HG03442 (cell line): ENCODE measurements around the gene LINC01488.

Experiments
- ATAC-seq: cut with Tn5 transposase; IDR thresholded peaks from one replicate; pipeline ENCODE4 v1.9.1; 2021; ENCODE audit warnings: mild to moderate bottlenecking, moderate library complexity; ENCODE audit not compliant: unreplicated experiment

Gene LINC01488

DNA sequence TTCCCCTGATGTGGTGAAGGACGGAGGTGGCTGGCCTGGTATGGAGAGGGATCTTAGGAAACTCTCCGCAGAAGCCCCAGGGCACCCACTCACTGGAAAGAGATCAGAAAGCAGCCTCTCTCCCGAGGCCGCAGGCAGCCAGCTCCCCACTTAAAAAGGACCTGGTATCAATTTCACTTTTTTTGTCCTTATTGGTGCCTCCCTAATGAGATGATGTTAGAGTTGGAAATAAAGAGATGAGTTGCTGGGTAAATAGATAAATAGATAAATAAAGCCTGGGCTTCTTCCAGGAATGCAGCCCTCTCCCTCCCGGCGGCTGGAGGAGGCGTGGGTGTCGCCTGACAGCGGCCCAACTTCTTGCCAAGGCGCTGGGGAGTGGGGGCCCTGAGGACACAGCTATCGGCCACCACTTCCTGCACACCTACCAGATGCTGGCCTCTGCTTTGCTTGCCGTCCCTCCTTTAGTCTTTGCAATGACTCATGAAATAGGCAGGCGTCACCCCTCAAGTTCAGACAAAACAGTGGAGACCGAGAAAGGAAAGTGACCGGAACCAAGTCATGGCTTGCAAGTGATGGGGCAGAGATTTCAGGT lies 42.9 kb downstream of the LINC01488 start:
- ATAC-seq, result no peak

- no peak for ATAC-seq
These were observed 43.5 kb downstream of the LINC01488 start for GRCh38 chr11:69524991-69525411.

GRCh38 chr11:69525516-69526452 lies 44.3 kb downstream of the LINC01488 start:
- ATAC-seq, result no peak

DNA sequence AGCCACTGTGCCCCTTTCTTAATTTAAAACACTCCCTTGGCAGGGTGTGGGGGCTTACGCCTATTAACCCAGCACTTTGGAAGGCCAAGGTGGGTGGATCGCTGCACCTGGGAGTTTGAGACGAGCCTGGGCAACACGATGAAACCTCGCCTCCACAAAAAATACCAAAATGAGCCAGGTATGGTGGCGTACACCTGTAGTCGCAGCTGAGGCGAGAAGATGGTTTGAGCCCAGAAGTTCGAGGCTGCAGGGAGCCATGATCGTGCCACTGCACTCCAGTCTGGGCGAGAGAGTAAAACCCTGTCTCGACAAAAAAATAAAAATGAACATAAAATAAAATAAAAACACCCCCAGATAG lies 45.0 kb downstream of the LINC01488 start:
- ATAC-seq, result no peak

GRCh38 chr11:69529001-69529400 lies 47.5 kb downstream of the LINC01488 start:
- ATAC-seq, result no peak

DNA sequence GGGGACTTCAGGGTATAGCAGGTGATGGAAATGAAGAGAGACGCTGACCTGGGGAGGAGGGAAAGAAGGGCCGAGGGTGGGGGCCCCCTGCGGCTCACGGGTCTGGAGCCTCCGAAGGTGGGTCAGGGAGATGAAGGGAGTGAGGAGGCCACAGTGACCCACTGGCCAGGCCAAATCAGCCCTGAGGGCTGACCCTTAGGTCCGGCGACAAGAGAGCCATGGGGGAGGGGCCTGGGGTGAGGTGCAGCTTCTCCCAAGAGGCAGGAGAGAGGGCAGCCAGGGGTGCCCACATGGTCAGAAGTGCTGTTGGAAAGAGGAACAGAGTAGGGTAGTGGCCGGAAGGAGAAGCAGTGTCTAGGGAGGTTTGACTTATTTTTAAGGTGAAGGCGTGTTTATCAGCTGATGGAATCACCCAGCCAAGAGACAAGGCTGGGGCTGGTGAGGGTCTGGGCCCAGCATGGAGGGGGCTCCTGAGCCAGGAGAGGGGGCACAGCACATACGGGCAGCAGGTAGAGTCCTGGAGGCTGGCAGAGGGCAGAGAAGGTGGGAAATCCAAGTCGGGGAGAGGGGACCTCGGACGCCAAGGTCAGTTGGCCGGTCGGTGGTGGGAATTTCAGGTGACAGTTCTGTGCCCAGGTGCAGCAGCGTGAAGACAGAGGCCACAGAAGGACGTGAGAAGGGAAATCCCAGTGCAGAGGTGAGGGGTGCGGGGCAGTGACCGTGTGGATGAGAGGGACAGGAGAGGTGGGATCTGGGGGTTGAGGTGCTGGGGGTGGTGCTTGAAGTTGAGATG lies 49.0 kb downstream of the LINC01488 start:
- no peak for ATAC-seq

GRCh38 chr11:69531071-69531716 lies 49.7 kb downstream of the LINC01488 start:
- no peak for ATAC-seq

DNA sequence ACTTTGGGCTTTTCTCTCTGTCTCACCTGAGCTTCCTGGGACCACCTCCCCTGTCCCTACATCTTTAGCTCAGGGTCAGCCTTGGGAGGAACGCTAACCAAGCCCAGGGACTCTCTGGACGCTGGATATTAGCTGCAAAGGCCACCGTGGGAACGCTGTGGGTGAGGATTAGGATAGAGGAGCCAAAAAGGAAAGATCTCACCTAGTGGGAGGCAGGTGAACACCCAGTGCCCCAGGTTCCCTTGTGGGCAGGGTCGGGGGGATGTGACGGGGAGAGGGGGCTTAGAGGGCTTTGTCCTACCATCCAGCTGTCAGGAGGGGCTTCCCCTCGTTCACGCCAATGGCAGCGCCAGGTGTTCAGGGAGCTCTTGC lies 50.2 kb downstream of the LINC01488 start:
- no peak for ATAC-seq

DNA sequence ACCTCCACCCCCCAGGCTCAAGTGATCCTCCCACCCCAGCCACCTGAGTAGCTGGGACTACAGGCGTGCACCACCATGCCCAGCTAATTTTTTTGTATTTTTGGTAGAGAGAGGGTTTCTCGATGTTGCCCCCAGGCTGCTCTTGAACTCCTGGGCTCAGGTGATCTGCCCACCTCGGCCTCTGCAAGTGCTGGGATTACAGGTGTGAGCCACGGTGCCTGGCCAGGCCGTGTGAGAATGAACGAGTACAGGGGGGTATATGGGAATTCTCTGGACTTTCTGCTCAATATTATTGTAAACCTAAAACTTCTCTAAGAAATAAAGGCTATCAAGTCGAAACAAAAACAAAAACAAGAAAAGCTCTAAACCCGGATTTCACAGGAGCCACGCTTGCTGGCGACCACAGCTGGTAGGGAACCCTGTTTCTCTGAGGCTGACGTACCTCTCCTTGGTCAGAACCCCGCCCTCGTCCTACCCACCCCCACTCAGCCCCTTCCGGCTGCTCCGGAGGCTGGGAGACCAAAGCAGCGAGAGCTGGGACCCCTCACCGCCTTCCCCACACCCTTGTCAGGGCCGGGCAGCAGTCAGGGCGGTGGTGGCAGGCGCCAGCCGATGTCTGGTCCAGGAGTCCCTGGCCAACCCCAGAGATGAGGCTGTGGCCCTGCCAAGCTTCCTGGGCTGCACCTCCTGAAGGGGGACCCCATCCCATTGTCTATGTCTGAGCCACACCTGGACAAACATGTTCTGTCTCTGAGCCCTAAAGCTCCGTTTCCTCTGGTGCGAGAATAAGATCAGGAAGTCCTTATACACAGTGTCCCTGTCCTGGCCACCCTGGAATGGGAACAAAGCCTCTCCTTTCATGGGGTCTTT lies 52.1 kb downstream of the LINC01488 start:
- ATAC-seq, result no peak

DNA sequence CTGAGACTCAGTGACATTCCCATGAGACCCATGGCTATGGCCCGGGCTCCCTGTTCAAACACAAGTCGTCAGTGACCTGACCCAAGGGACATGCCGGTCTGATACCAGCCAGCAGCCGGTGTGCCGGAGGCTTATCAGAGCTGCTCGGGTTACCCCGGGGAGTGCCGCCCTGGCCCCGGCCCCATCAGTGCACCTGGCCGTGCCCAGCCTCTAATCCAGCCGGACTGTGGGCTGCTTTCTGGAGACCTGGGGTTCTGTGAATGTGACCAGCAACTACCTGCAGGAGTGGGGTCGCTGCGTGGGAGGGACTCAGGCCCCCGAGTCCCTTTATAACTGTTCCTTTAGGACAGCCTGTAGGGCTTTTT lies 52.7 kb downstream of the LINC01488 start:
- no peak for ATAC-seq

DNA sequence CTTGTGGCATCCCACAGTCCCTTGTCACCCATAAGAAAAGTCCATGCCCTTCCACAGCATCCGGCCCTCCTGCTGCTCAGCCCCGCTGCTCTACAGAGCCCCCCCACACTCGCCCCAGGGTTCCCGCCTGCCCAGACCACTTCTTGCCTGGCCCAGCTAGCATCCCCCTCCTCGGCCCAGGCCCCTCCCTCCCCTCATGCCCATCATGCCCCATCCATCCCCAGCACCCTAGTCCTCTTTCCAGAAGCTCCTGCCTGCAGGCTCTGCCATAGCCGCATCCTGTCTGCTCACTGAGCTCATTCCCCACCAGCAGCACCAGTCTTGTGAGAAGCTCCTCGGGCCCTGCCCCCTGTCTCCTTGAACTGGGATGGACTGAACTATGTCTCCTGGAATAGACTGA lies 54.4 kb downstream of the LINC01488 start:
- ATAC-seq, result no peak

- no peak for ATAC-seq
These were observed 54.9 kb downstream of the LINC01488 start for GRCh38 chr11:69536406-69536805.

GRCh38 chr11:69537126-69537525 lies 55.7 kb downstream of the LINC01488 start:
- ATAC-seq, result no peak

DNA sequence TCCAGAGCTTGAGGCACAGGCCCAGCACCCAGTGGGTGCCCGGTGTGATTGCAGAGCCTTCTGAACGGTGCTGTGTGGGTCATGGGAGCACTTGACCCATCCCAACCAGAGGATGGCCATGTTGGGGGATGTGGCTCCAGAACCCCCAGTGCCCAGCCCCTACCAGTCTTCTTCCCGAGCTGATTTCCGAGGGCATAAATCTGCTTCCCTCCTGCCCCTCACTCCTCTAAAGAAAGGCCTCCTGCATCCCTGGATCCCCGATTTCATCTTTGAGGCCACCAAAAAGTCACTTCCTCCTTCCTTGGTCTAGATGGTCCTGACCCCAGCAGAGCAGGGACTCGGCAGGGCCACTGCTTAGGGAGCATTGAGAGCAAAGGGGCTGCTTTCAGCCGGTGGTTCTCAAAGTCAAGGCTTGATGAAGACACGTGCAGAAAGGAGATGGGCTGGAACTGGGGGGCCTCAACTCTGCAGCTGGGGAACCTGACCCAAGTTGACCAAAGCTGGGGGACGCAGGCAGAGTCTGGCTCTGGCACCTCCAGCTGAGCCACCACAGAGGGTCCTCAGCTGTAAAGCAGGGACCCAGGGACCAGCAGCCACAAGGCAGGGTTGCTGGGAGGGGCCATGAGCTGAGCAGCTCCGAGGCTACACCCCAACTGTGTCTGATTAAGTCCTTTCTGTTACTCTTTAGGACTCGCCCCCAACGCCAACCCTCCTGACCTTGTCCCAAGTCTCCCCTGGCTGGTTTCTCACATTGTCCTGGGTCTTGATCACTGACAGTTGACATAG lies 56.6 kb downstream of the LINC01488 start:
- ATAC-seq, result no peak

DNA sequence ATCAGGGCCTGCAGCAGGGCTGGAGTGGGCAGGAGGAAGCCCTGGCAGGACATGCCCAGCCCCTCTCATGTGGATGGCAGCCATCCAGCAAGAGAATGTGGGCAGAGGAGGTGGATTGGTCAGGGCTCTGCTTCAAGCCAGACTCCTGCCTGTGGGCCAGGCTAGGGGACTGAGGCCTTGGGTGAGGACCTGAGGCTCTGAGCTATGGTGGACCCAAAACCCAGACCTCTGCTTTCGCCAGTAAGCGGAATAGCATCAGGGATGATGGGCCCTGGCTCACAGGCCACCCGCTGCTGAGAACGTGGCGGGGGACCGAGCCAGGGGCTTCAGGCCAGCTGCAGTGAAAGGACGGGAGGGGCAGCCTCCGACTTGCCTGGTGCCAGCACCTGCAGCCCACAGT lies 57.4 kb downstream of the LINC01488 start:
- no peak for ATAC-seq

DNA sequence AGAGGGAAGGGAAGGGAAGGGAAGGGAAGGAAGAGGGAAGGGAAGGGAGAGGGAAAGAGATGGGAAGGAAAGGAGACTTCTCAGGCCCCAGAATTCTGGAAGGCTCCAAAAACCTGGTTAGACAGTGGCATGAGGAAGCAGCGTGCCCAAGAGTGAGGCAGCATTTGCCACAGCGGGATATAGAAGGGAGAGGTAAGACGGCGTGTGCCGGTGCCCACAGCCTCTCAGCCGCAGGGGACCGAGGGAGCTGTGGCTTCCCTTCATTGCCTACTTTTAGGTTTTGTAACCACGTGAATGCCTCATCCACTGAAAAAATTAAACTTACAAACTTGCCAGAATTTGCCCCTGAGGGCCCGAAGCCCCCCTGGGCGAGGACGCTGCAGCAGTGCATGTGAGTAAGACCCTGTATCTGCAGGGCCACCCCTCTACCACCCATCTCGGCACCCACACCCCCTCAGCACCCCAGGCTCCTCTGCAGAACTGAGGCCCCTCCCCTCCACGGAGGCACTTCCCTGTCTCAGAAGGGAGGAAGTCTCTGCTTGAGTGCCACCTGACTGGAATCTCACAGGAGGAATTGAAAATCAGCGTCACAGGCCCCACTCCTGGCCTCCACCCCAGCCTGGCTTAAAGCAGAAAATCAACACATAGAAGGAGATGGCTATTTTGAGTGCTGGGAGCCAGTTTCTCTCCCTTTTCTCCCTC lies 58.1 kb downstream of the LINC01488 start:
- ATAC-seq, result no peak

DNA sequence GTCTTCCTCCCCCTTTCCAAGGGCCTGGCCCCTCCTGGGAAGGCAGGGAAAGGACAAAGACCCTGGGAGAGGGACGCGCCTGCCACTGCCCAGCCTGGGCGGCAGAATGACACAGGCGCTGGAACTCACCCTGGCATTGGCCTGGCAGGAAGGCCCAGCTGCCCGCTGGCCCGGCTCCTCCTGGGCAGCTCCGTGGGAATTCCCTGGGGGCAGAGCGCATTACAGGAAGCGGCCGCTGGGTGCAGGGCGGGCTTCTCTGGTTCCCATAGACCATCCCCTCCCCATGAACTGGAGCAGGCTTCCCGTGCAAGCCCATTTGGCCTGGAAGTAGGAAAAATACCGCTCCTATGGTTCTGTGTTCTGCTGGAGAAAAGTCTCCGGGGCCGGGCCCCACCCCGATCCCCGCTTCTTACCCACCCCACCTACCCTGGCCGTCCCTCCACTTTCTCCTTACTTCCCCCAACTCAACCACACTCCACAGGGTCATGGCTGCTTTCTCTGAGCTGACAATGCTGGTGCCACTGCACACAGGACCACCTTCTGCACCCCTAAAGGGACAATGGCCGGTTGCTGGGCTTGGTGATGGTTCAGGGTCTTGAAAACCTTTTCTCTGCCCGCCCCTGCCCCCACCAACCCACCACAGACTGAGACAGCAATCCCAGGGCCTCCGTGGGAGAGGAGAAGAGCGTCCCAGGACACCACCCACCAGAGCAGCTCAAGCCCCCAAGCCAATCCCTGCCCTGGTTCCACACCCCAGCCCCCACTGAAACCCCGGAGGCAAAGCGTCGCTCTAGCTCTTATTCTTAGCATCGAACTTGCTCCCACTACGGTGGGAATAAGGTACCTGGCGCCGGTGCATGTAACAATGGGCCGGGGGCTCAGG lies 58.9 kb downstream of the LINC01488 start:
- ATAC-seq, result no peak

- ATAC-seq, result no peak
These were observed 59.5 kb downstream of the LINC01488 start for GRCh38 chr11:69541001-69541285.
